ENCODE data around the gene ADGRF1. TPM values are rescaled to one million over a fixed set of nuclear protein-coding genes. Genes with fewer than 3 reads are reported as not detected.

The ADGRF1 gene
- total RNA-seq, 1 donor, result not detected

GRCh38 chr6:46974786-46975185 is 67.3 kb downstream of the ADGRF1 start:
- H3K4me2 ChIP-seq (ENCODE audit: insufficient read depth, low read length), result no peak overlapping the region
- H3K4me1 ChIP-seq (ENCODE audit: insufficient read depth, low read length), result no peaks in the 10 kb centered on the region
- H4K20me1 ChIP-seq (ENCODE audit: insufficient read depth, low read length), result no peaks in the 10 kb centered on the region
- H3K4me3 ChIP-seq (ENCODE audit: insufficient read depth, low read length), result no peak overlapping the region
- no peak for TF ChIP-seq CTCF (IDR thresholded peaks at IDR 0.05; ENCODE audit: extremely low read depth, low read depth, low read length)
- no peaks in the 10 kb centered on the region for H3K27me3 ChIP-seq (ENCODE audit: insufficient read depth, low read length)
- H3K79me2 ChIP-seq (ENCODE audit: insufficient read depth, low read length), result no peaks in the 10 kb centered on the region
- no peaks in the 10 kb centered on the region for H3K9me3 ChIP-seq (ENCODE audit: low read depth, low read length)
- H3K36me3 ChIP-seq (ENCODE audit: insufficient read depth, low read length), result no peaks in the 10 kb centered on the region
- no peak overlapping the region for H2AFZ ChIP-seq (ENCODE audit: low read length)
- H3K27ac ChIP-seq (ENCODE audit: low read depth, low read length), result no peak overlapping the region
- DNase-seq (ENCODE audit: insufficient read length, low spot score, missing footprints), result no peak

GRCh38 chr6:46973029-46973428 is 69.1 kb downstream of the ADGRF1 start:
- no peaks in the 10 kb centered on the region for H3K9me3 ChIP-seq (ENCODE audit: low read depth, low read length)
- no peak for DNase-seq (ENCODE audit: insufficient read length, low spot score, missing footprints)
- no peaks in the 10 kb centered on the region for H3K4me1 ChIP-seq (ENCODE audit: insufficient read depth, low read length)
- no peak overlapping the region for H3K4me3 ChIP-seq (ENCODE audit: insufficient read depth, low read length)
- H3K36me3 ChIP-seq (ENCODE audit: insufficient read depth, low read length), result no peaks in the 10 kb centered on the region
- H2AFZ ChIP-seq (ENCODE audit: low read length), result no peak overlapping the region
- H4K20me1 ChIP-seq (ENCODE audit: insufficient read depth, low read length), result no peaks in the 10 kb centered on the region
- no peaks in the 10 kb centered on the region for H3K27me3 ChIP-seq (ENCODE audit: insufficient read depth, low read length)
- H3K27ac ChIP-seq (ENCODE audit: low read depth, low read length), result no peak overlapping the region
- H3K4me2 ChIP-seq (ENCODE audit: insufficient read depth, low read length), result no peak overlapping the region
- no peak for TF ChIP-seq CTCF (IDR thresholded peaks at IDR 0.05; ENCODE audit: extremely low read depth, low read depth, low read length)
- H3K79me2 ChIP-seq (ENCODE audit: insufficient read depth, low read length), result no peaks in the 10 kb centered on the region

- Histone ChIP-seq H3K79me2 (ENCODE audit: insufficient read depth, low read length) (no peaks in the 10 kb centered on the region), H3K9me3 (ENCODE audit: low read depth, low read length) (no peaks in the 10 kb centered on the region), H3K4me2 (ENCODE audit: insufficient read depth, low read length) (no peak overlapping the region), H3K4me1 (ENCODE audit: insufficient read depth, low read length) (no peaks in the 10 kb centered on the region), H3K36me3 (ENCODE audit: insufficient read depth, low read length) (no peaks in the 10 kb centered on the region), H3K4me3 (ENCODE audit: insufficient read depth, low read length) (no peak overlapping the region), H3K27me3 (ENCODE audit: insufficient read depth, low read length) (no peaks in the 10 kb centered on the region), H3K27ac (ENCODE audit: low read depth, low read length) (no peak overlapping the region), H4K20me1 (ENCODE audit: insufficient read depth, low read length) (no peaks in the 10 kb centered on the region), H2AFZ (ENCODE audit: low read length) (no peak overlapping the region)
- no peak for TF ChIP-seq CTCF (IDR thresholded peaks at IDR 0.05; ENCODE audit: extremely low read depth, low read depth, low read length)
- no peak for DNase-seq (ENCODE audit: insufficient read length, low spot score, missing footprints)
Measured at GRCh38 chr6:46972531-46972930, 69.6 kb downstream of the ADGRF1 start.

GRCh38 chr6:46969206-46969605 is 72.9 kb downstream of the ADGRF1 start:
- DNase-seq (ENCODE audit: insufficient read length, low spot score, missing footprints), result no peak
- no peaks in the 10 kb centered on the region for H3K36me3 ChIP-seq (ENCODE audit: insufficient read depth, low read length)
- H3K79me2 ChIP-seq (ENCODE audit: insufficient read depth, low read length), result no peaks in the 10 kb centered on the region
- no peak overlapping the region for H2AFZ ChIP-seq (ENCODE audit: low read length)
- no peak overlapping the region for H3K4me3 ChIP-seq (ENCODE audit: insufficient read depth, low read length)
- no peak for TF ChIP-seq CTCF (IDR thresholded peaks at IDR 0.05; ENCODE audit: extremely low read depth, low read depth, low read length)
- no peaks in the 10 kb centered on the region for H3K27me3 ChIP-seq (ENCODE audit: insufficient read depth, low read length)
- H3K4me1 ChIP-seq (ENCODE audit: insufficient read depth, low read length), result no peaks in the 10 kb centered on the region
- H3K9me3 ChIP-seq (ENCODE audit: low read depth, low read length), result no peaks in the 10 kb centered on the region
- no peak overlapping the region for H3K27ac ChIP-seq (ENCODE audit: low read depth, low read length)
- H4K20me1 ChIP-seq (ENCODE audit: insufficient read depth, low read length), result no peaks in the 10 kb centered on the region
- H3K4me2 ChIP-seq (ENCODE audit: insufficient read depth, low read length), result no peak overlapping the region

All from osteoblast (primary cell).